GM21825 (cell line): ENCODE measurements around the gene GPR153.

Source experiments
- ATAC-seq: cut with Tn5 transposase; IDR thresholded peaks from one replicate; pipeline ENCODE4 v1.9.1; 2021; ENCODE audit warnings: mild to moderate bottlenecking, moderate library complexity; ENCODE audit not compliant: unreplicated experiment

The GPR153 gene

GRCh38 chr1:6287431-6287886 is 26.6 kb upstream of the GPR153 start:
- ATAC-seq, result no peak

GRCh38 chr1:6287029-6287428 is 26.1 kb upstream of the GPR153 start:
- no peak for ATAC-seq

- no peak for ATAC-seq
Observed at GRCh38 chr1:6286266-6286665, 25.4 kb upstream of the GPR153 start.

GRCh38 chr1:6285336-6285735 is 24.4 kb upstream of the GPR153 start:
- no peak for ATAC-seq

GRCh38 chr1:6282577-6283270 is 21.8 kb upstream of the GPR153 start:
- no peak for ATAC-seq

- ATAC-seq, result no peak
Observed at GRCh38 chr1:6281511-6282402, 20.9 kb upstream of the GPR153 start.

GRCh38 chr1:6280761-6281451 is 20.0 kb upstream of the GPR153 start:
- ATAC-seq, result no peak

- ATAC-seq, result no peak
Observed at GRCh38 chr1:6279613-6280383, 18.9 kb upstream of the GPR153 start.

GRCh38 chr1:6279066-6279465 is 18.2 kb upstream of the GPR153 start:
- no peak for ATAC-seq

GRCh38 chr1:6278263-6278662 is 17.4 kb upstream of the GPR153 start:
- no peak for ATAC-seq

- no peak for ATAC-seq
Observed at GRCh38 chr1:6276811-6277555, 16.1 kb upstream of the GPR153 start.

- ATAC-seq, result no peak
Observed at GRCh38 chr1:6275826-6276782, 15.2 kb upstream of the GPR153 start.

GRCh38 chr1:6274622-6275139 is 13.8 kb upstream of the GPR153 start:
- ATAC-seq, result no peak

GRCh38 chr1:6274102-6274501 is 13.2 kb upstream of the GPR153 start:
- ATAC-seq, result no peak

GRCh38 chr1:6273380-6273891 is 12.5 kb upstream of the GPR153 start:
- ATAC-seq, result no peak

GRCh38 chr1:6272868-6273267 is 12.0 kb upstream of the GPR153 start:
- ATAC-seq, result no peak

- no peak for ATAC-seq
Observed at GRCh38 chr1:6272452-6272851, 11.6 kb upstream of the GPR153 start.

GRCh38 chr1:6271554-6271953 is 10.7 kb upstream of the GPR153 start:
- ATAC-seq, result no peak
